NCI-H1105 treated with DMSO at 0.1 percent for 48 hours (cell line): ENCODE measurements around the gene CEND1.

ENCODE experiments used
- DNase-seq: peaks from one replicate; lab custom pipeline; 2025; lab: John Stamatoyannopoulos, UW

Gene CEND1

DNA sequence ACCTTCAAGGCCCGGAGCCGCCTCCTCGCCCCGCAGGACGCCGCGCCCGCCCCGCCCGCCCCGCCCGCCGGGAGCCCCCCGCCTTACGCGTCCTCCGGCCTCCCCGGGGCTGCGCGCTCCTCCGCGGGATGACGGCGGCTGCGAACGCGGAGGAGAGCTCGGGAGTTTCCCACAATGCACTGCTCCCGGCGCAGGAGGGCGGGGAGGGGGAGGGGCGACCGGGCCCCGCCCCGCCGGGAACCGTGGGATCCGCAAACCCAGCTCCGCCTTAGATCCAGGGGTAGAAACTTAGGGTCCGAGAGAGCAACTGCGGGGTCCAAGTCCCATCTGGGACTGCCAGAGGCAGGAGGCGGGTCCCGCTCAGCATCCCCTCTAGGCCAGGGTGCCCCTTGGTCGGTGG lies at the start of gene CEND1:
Gene CEND1, minus strand, starts transcription at position 148 of the 400 bp plus-strand sequence. CDS start 1,514 bp downstream, outside the sequence.
- DNase-seq = peak; percentile 48

DNA sequence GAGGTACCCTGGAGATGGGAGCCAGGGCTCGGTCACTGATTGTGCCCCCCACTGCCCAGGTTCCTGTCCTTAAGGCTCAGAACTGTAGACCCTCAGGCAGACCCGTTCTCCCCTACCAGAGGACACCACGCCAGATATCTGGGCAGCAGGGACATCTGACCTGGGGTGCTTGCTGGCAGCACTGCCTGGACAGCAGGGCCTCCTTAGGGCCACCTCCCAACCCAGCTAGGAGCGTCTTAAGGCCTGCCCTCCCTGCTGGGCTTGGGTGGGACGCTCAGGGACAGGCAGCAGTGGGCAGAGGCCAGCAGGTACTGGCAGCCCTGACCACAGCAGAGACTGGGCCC lies 49.4 kb upstream of the CEND1 start:
- DNase-seq = no peak

DNA sequence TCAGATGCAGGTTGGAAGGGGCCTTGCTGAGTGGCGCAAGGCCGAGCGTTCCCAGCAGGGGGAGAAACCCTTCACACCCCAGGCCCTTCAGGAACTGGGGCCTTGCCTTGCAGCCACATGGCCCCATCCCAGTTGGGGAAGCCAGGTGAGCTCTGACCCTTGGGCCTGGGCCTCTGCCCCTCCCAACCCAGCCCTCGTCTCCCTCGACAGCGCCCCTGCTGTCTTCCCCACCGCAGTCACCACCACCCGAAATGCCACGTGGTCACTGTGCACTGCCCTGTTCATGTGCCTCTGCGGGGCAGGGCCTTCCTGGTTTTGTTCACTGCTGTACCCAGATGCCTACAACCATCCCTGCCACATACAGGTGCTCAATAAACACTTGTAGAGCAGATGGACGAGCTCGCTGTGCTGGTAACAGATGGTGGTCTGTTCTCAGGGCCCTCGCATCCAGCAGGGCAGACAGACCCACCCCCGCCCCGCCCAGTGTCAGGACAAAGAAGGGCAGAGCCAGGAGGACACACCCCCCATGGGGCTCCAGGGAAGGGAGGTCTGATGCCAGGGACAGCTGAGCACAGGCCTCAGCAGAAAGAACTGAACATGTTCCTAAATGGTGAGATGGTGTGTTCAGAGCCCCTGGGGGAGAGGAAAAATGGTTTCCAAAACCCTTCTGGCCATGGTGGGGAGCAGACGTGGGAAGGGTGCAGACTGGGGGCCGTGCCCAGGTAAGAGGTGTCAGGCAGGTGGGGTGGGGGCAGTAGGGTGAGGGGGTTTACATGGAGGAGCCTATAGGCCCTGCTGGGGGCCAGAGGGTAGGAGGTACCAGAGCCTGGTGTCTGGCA lies 48.8 kb upstream of the CEND1 start:
- DNase-seq = no peak

DNA sequence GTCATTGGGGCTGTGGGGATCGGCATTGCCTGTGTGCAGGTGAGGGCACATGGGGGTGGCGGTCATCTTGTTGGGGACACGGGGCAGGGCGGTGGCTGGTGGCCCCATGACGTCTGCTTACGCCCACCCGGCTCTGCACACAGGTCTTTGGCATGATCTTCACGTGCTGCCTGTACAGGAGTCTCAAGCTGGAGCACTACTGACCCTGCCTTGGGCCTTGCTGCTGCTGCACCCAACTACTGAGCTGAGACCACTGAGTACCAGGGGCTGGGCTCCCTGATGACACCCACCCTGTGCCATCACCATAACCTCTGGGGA lies 48.1 kb upstream of the CEND1 start:
- no peak for DNase-seq

DNA sequence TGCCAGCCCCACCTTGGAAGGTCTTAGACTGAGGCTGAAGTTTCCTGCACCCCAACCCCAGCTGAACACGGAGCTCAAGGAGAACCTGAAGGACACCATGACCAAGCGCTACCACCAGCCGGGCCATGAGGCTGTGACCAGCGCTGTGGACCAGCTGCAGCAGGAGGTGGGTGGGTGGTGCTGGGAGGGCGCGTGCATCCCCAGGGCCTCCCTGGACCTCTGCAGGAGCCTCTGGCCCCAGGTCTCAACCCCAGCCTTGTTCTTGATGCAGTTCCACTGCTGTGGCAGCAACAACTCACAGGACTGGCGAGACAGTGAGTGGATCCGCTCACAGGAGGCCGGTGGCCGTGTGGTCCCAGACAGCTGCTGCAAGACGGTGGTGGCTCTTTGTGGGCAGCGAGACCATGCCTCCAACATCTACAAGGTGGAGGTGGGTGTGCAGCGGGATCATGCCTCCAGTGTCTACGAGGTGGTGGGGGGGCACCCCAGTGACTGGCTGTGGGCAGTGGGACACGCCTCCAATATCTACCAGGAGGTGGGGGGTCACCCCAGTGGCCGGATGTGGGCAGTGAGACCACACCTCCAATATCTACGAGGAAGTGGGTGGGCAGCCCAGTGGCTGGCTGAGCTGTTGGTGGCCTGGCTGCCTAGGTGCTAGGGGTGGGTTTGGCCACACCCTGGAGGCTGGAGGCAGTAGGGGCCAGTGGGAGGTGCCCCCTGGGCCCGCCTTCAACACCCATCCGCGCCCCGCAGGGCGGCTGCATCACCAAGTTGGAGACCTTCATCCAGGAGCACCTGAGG lies 47.5 kb upstream of the CEND1 start:
- no peak for DNase-seq

DNA sequence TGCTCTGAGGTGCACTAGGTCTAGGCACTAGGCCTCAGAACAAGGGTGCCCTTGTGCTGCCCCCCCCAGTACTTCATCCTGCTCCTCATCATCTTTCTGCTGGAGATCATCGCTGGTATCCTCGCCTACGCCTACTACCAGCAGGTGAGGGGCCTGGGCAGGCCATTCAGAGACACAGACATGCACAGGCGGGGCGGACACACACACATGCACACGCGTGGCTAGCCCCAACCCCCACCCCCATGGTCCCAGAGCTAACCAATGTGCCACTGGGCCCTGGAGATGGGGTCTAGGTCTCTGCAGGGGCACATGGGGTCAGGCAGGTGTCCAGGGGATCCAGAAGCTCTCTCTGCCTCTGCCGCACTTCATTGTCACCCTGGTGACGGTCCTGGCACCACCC lies 46.8 kb upstream of the CEND1 start:
- no peak for DNase-seq

DNA sequence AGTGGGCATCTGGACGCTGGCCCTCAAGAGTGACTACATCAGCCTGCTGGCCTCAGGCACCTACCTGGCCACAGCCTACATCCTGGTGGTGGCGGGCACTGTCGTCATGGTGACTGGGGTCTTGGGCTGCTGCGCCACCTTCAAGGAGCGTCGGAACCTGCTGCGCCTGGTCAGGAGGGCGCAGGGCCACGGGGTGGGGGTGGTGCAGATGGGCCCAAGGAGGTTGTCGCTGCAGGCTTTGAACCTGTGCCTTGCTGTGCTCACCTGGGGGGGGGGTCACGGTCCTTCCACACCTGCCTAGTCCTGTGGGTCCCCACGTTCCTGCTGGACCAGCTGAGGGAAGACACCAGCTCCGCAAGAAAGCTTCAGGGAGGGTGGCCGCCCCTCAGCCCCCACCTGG lies 46.4 kb upstream of the CEND1 start:
- DNase-seq = no peak

DNA sequence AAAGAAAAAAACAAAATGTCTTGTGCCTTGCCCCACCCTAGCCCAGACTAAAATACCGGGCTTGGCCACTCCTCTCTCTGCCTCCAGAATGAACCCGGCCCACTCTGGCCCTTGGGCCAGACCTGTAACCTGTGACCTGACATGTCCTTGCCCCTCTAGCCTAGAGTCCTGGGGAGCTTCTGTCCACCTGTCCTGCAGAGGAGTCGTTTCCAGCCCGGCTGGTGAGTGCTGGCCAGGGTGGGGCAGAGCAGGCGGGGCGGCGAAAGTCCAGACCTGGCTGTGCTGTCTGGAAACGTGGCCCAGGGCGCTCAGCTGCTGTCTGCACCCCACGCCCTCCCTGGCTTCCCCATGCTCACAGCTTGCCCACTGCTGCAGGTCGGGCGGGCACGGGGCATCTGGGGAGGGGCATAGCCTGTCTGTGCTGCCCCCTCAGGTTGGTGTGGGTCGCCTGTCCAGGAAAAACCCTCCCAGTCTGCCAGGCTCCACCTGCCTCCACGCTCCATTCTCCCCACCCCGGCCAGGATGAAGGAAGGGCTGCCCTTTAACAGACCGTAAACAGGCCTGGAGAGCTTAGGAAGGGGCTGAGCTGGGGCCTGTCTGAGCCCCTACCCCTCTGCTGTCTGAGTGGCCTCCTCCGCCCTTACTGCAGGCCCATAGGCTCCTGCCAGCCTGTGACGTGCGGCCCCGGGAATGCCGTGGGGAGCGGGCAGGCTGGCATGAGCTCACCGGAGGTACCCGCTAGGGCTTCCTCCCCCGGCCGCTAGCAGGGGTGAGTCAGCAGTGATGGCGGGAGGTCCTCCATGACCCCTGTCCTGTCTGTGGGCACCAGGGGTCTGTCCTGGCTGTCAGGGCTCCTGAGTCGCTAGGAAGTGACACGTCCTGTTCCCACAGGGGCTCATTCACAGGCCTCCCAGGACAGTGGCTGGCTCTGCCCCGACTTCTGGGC lies 44.8 kb upstream of the CEND1 start:
- DNase-seq = no peak

DNA sequence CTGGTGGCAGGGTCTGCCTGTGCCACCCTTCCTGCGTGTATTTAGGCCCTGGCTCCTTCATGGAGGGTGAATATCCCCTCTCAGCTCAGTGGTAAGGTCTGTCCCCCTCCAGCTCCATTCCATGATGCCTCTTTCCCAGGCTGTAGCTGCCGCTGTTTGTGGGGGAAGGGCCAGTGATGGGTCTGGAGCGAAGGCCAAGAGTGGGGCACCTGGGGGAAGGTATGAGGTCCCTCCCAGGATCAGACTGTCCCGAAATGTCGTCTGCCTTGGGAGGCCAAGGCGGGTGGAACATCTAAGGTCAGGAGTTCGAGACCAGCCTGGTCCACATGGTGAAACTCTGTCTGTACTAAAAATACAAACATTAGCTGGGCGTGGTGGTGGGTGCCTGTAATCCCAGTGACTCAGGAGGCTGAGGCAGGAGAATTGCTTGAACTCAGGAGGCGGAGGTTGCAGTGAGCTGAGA lies 44.0 kb upstream of the CEND1 start:
- no peak for DNase-seq

DNA sequence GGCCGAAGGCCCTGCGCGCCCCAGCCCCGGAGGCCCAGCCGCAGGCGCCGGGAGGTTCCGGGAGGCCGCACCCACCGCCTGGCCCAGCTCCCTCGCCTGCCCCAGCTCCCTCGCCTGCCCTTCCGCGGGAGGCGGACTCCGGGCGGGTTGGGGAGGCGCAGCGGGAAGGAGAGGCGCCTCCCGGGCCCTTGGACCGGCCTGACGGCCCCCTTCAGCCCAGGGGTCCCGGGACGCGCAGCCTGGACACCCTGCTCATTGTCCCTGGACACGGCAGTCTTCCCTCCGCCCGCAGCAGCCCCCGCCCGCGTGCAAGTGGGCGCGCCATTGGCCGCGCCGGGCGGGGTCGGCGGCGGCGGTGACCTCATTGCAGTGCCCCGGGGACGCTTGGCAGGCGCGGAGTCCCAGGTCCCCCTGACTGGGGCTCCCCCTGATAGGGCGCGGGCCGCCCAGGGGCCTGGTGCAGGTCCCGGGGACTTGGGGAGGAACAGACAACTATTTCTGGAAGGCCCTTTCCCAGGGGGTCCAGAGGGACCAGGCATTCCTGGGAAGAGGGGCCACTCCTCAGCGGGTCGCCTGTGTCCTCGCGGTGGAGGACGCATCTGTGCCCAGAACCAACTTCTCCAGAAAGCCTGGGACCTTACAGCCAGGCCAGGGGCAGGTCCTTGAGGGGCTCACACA lies 43.4 kb upstream of the CEND1 start:
- no peak for DNase-seq

DNA sequence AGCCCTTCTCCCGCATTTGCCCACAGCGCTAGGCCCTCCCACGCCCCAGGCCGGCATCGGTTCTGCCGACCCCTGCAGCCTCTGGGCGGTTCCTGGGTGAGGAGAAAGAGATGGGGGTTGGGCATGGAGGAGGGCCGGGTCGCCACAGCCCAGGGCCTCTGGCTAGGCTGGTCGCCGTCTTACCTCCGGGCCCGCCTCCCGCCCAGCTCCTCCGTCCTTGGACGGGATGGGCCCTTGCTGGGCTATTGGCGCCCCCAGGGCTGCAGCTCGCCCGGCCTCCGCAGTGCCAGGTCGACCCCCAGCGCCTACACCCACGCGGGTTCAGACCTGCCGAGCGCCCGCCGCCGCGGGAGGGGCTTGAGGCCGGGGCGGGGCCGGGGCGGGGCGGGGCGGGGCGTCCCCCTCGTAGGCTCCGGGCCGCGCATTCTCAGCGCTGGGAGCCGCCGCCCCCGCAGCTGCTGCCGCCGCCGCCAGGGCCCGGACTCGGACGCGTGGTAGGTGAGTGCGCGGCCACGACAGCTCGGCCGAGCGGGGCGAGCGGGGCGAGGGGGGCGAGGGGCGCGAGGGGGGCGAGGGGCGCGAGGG lies 42.7 kb upstream of the CEND1 start, which contains the start of gene CD151:
Gene CD151, plus strand, starts transcription at position 424 of the 585 bp plus-strand sequence. CDS start 3,118 bp downstream, outside the sequence.
- peak; percentile 38 for DNase-seq

DNA sequence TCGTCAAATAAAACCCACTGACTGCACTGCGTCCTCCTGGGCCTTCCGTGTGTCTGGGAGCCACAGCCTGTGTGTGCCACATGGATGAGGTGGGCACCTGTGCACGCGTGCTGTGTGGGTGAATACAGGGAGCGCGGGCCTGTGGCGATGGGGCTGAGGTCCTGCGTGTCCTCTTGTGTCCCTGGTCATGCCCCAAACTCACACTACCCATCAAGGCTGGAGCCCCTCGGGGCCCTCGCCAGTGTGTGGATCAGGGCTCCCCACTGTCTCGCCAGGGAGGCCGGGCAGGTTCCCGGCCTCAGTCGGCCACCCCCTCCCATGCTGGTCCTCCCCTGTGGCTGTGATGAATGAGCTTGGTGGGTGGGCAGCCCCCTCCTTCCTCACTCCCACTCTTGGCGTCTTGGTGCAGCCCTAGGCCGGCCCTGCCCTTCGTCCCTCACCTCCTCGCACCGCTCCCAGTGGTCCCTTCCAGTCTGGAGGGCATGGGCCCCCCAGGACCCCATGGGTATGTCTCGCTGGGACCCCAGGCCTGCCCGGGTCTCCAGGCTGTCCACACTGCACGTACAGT lies 42.2 kb upstream of the CEND1 start:
- no peak for DNase-seq

DNA sequence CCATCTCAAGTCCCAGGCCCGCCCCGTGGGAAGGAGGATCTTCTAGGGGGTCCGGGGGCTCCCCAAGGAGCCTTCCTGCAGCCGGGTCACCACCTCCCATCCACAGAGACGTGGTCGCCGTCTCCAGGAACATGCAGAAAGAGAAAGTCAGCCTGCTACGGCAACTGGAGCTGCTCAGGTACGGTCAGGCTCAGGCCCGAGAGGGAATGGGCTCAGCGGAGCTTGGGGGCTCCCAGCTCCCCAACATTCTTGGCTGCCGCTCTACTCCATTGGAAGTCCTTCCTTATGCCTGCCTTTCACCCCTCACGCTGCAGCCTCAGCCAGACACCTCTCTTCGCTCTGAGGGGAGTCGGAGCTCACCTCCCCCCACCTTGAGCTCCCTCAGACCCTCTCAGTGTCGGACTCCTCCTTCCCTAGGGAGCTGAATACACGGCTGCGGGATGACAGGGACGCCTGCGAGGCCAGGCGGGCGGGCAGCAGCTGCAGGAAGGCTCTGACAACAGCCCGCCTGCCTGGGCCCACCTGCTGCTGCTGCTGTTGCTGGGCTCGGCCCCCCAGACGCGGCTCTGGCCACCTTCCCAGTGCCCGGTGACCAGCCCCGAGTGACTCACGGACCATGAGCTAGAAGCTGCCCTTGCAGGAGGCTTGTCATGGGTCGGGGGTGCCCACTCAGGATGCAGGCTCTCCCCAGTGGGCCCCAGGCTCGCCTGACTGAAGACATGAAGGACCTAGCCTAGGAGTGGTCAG lies 41.4 kb upstream of the CEND1 start:
- no peak for DNase-seq

DNA sequence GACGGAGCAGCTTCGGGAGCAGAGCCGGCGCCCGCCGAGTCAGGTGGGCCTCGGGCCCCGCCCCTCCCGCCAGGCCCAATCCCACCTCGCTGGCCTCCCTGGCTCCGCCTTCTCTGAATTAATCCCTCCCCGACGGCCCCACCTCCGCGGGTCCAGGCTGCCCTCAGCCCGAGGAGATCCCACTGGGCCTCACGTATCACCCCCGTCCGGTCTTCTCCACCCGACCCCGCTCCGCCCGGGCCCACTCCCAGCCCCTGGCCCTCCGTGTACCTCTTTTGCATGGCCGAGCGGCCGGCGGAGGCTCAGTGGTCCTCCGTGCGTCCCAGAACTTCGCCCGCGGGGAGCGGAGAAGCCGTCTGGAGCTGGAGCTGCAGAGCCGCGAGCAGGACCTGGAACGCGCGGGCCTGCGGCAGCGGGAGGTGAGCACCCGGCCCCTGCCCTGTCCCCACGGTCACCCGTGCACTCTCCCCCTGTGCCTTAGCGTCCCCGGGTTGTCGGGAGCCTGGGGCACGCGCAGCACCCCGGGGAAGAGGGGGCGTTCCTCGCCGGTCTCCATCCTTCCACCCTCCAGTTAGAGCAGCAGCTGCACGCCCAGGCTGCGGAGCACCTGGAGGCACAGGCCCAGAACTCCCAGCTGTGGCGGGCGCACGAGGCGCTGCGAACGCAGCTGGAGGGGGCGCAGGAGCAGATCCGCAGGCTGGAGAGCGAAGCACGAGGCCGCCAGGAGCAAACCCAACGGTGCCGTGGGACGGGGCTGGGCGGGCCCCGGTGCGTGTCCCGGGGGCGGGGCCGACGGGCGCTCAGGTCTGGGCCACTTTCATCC lies 40.6 kb upstream of the CEND1 start:
- DNase-seq = peak; percentile 87

DNA sequence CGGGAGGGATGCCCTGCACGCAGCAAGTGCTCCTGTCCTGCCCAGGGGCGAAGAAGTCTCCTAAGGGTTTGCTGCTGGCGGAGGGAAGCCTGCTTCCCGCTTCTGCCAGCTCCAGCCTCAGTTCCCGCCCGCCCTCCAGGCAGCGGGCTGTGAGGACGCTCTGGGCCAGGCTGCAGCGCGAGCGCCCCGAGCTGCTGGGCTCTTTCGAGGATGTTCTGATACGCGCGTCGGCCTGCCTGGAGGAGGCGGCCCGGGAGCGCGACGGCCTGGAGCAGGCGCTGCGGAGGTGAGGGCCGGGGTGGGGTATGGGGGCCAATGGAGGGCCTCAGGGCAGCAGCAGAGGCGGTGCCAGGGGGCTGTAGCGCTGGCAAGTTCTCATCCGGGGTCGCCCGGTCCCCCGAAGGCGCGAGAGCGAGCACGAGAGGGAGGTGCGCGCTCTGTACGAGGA lies 40.0 kb upstream of the CEND1 start:
- DNase-seq = no peak

DNA sequence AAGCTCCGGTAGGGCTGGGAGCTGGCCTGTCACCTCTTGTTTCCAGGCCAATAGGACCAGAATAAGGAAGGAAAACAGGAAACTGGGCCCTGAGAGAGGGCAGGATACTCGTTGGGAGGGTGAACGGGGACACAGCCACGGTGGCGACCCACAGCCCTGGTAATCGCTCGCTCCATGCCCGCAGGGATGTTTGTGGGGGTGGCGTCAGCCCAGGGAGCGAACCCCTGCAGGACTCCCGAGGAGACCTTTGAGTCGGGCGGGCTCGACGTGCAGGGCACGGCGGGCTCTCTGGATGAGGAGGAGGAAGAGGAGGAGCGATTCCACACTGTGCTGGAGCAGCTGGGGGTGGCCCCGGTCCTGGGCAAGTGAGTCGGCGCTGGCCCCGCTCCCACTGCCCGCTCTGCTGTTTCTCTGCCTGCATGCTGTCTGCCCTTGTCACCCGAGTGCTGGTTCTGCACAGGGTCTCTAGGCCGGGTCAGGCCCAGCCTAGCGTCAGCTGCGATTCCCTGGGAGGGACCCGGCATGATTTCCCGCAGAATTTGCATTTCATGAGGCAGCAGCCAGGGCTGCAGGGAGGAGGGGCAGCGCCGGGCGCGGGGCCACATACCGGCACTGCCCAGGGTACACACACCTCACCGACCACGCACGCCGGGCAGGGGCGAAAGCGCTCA lies 39.4 kb upstream of the CEND1 start:
- DNase-seq = no peak

DNA sequence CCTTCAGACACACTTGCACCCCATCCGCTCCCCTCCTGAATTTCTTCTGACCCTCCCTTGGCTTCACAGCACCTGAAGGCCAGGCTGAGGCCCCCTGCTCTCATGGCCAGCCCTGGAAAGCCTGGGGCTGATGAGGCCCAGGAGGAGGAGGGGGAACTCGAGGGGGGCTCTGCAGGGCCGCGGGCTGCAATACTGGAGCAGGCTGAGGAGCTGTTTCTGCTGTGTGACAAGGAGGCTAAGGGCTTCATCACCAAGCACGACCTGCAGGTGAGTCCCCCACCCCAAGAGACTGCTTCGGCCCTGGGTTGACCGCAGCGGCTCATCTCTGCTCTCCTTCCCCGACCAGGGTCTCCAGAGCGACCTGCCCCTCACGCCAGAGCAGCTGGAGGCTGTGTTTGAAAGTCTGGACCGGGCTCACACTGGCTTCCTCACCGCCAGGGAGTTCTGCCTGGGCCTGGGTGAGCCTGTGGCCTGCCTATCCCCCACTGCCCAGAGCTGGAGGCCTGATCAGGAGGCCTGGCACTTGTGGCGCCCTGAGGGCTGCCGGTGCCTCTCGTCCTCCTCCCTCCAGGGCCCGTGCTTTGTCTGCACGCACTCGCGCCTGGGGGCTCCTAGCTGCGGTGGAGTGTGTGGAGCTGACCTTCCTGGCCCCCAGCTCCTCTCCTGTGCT lies 38.8 kb upstream of the CEND1 start:
- no peak for DNase-seq

DNA sequence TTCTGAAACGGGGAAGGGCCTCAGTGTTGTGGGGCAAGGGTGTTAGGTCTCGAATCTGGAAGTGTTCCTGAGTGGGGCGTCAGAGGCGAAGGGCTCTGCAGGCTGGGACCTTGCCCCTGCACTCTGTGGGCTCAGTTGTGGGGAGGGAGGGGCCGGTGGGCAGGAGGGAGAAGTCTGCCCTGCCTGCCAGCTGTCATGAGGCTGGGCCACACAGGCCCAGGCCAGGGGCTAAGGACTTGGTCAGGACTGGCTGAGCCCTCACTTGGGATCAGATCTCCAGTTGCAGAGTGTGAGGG lies 38.0 kb upstream of the CEND1 start, which contains the start of gene CRACR2B:
Gene CRACR2B, plus strand, starts transcription at position 23 of the 296 bp plus-strand sequence. CDS start 689 bp downstream, outside the sequence.
- no peak for DNase-seq
